Activated CD4-positive, alpha-beta T cell treated with anti-CD3 and anti-CD28 coated beads for 24 hours (primary cell): ENCODE results near the gene EDC3.
"Not testable (repeated sequence)": the region's sequence is repeated elsewhere in the genome, so short reads cannot be mapped to it uniquely, and the experiment has no call there.

ENCODE experiments used
- DNase-seq, 2 donors: peaks; one replicate each; pipeline ENCODE4 v3.0.0-alpha.2; 2020; ENCODE audit warnings: low read depth in 2 of 2

EDC3 gene

DNA sequence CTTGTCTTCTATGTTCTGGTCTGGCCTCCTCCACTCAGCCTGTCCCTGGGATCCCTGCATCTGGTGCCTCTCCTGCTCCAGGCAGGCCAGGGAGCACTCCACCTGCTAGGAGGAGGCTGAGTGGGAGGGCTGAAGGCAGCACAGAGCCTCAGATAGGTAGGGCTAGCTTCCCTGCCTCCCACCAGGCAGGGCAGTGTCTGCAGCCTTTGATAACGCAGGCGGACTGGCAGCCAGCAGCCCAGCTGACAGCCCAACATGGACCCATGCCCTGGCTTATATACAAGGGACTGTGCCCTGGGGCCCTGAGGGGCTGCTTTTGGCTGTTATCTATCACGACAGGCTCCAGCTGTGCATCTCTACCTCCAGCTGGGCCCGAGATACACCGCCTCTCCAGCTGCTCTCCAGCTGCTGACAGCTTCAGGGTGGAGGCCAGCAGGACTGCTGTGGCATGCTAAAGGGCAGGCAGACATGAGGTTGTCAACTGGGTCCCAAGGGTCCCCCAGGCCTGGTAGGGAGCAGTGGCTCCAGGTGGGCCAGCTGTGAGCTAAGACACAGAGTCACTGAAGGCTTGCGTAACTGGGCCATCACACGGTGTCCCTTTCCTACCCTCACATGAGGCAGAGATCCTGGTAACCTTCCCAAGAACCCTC is 85.4 kb downstream of the EDC3 start:
- DNase-seq: no peak

DNA sequence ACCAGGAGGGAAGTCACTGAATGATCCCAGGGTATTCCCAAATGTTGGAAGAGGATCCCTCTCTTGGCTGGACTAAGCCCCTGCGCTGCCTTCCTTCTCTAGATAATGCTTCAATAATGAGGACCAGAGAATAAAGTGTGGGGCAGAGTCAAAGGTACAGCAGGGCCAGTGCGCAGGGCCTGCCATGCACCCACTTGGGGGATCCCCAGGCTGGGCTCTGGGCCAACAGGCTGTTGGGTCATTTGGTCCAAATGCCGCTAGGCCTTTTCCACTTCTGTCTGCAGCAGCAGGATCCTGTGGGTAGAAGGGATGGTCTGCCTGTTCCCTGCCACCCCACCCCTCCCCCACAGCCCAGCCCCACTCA is 85.9 kb downstream of the EDC3 start:
- DNase-seq: no peak

DNA sequence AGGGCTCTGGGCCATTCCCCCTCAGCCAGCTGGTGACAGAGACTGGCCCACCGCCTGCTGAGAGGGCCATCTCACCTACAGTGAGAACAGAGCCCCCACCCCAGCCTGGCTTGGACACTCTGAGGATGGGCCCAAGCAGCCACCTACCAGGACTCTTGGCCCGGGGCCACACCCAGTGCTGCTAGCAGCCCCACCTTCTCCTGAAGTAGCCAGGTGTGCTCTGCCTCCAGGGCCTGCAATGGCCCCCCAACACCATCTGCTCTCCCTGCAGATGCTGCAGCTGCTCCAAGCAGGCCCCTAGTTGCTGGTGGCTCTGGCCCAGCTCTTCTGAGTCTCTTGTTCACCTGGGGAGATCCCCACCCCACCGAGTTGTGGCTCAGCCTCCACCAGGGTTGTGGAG is 87.0 kb downstream of the EDC3 start:
- no peak for DNase-seq

DNA sequence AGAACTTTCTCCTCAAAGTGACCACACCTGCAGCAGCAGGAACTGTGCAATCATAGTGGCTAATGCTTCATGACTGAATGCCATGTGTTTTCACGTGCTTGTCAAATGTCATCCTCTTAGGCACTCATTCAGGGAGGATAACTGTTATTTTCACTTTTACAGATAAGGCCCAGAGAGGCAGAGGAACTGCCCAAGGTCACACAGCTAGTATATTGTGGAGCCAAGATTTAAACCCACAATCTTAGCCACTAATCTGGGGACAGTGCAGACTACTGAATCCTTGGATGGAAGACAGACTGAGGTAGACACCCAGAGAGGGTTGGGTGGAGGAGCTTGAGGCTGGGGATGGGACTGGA is 90.1 kb downstream of the EDC3 start:
- DNase-seq: no peak

DNA sequence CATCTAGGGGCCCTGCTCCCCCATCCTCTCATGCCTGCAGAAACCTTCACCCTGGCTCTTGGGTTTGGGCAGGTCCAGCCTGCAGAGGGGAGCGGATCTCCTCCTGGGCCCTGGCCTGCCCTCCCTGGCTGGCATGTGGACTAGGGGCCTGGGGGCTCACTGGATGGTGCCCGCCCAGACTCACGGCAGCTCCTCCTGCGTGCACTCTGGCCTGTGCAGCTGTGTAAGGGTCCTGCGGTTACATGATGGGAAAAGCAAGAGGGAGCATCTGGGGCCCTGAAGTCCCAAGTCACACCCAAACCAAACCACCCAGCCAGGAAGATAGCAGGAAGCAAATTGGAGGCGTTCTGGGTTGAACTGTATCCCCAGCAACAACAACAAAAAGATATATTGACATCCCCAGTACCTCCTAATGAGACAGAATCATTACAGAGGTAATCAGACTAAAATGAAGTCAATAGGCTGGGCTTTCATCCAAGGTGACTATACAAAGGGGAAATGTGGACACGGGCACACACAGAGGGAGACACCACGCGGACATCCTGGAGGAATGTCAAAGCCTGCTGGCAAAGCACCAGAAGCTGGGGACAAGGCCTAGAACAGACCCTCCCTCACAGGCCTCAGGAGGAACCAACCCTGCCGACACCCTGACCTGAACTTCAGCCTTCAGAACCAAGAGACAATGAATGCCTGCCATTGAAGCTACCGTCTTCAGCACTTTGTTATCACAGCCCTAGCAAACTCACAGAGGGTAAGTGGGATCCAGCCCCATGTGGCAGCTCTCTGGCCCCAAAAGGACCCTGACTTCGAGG is 90.6 kb downstream of the EDC3 start:
- DNase-seq: no peak

DNA sequence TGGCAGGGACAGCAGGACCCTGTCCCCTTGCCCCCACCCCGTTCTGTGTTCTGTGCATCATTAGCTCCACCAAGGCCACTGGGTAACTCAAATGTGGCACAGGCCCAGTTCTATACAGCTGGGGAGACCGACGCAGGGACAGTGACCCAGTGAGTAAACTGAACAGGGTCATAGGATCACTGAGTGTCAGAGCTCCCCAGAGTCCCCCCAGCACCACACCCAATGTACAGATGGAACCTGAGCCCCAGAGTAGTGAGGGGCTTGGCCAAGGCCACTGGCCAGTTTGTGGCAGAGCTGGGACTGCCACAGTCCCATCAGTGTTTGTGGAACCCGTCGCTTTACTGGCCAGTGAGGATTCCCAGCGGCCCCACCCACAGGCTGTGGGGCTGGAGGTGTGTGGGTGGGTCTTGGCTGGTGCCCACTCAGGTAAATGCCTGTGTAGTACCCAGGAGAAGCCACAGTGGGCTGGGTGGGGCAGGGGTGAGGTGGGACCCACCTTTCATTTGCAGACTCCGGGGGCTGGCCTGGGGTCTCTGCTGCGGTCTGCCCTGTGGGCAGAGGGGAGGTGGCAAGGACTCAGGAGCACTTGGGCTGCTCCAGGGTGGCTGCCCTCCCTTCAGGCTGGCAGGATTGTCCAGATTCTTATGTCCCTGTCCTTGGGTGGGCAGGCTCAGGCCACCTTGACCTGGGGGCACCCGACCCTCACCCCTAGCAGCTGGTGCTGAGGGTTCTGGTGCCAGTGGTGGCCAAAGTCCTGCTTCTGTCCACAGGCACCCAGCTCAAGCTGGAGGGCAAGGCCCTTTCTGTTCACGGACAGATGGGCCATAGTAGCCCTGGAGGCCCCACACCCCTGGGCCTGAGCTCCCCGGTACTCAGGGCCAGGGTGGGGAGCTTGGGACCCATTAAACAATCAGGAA is 91.8 kb downstream of the EDC3 start:
- no peak for DNase-seq

DNA sequence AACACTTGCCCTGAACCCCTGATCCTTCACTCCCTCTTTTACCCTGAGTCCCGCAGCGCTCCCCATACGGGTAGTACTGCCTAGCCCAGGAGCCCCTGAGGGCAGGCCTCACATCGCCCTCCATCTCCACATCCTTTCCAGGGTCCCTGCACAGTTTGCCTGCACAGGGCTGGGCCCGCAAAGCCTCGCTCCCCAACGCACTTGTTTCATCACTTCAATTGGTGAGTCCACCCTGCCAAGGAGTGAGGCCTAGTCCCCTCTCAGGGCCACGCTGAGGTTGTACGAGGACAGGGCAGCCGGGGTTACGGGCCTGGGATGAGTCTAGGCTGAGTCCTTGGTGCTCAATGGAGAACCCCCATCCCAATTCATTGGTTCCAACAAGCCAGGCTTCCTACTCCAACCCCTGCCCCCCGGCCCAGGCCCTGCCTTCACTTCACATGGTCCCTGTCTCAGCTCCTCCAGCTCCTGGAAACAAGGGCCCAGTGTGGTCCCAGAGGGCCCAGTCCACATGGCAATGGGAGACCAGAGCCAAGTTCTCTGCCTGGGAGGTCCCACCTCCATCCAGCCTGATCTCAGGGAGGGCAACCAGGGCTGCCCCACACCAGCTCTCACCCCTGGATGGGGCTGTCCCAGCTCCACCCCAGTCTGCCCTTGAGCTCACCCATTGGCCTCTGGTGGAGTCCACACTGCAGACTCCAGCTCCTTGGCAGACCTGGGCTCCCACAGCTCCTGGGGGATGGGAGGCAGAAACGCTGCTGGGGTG is 92.6 kb downstream of the EDC3 start:
- DNase-seq: no peak

DNA sequence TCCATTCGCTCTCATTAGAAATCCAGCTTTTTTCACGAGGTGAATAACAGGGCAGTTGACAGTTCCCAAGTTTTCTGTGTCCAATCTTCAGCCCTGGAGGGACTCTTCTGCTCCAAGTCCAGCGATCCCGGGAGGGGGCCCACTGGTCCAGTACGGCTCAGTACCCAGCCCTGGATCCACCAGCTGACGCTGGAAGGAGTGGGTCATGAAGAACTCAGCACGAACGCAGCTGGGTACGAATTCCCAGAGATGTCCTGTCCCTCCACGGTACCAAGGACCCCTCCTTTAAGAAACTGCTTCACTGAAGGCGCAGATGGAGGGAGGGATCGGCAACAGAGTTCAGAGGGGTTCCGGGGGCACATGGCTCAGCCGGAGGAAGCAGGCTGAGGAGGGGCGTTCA is 96.7 kb downstream of the EDC3 start:
- no peak for DNase-seq

DNA sequence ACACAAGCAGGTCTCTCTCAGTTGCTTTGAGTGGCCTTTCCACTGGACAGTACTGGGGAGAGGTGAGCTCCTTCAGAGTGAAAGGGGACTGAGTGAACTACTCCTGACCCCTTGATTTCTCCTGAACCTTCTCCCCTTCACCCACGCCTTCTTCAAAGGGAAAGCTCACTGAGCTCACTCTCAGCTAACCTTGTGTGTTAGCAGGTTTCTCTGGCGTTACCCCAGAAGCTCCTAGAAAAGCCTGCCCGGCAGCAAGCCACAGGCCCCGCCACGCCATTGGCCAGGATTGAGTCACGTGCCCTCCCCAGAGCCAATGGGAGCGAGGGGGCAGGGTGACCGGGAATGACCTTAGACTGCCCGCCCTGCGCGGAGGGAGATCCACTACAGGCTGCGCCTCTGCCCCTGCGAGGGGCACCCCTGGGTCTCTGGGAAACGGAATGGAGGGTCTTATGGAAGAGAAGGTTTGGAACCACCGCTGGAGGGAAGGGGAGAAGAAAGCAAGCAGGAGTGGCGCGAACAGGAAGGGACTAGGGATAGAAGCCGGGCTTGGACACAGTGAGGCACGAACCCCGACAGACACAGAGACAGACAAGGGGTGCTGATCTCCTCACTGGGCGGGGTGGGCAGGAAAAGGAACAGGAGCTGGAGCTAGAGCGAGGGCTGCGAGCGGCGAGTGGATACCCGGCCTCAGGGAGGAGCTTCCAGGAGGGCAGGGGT is 97.5 kb downstream of the EDC3 start:
- DNase-seq: peak; percentile 75 to 86

DNA sequence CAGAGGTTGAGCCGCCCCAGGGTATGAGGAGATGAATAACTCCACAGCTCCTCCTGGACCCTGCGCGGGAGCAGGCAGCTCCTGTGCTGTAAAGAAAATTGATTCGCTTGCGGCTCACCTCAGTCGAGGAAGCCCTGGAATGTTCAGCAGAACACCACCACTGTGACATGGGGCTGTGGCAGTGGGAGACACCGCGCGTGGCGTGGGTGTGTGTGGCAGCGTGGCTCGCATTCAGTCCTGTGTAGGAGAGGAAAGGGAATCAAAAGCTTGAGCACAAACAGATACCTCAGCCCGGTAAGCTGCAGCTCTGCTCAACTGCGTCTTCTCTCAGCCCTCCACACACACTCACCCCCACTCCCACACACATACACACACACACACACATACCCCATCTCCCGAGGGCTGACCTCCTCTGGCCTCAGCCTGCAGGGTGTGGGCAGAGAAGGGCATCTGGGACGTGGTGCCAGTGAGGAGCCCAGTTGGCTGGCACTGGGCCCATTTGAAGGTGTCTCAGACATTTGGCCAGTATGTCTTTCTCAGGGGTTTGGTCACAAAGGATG is 98.6 kb downstream of the EDC3 start:
- not testable (repeated sequence) for DNase-seq

DNA sequence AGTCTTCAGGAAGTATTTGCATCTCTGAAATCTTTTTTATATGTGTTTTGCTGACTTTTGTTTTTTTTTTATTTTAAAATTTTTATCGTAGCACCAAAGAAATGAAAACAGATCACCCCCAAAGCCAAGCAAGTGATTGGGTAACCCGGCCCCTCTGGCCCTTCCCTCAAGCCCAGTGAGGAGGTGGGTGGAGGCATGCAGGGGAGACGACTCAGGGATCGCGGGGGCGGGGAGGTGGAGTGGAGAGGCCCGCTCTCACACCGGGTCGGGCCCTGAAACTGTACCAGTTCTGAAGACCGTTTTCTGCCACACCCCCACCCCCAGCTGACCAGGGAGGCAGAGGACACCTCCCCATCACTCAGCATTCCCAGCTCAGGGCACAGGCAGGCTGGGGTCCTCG is 99.1 kb downstream of the EDC3 start:
- DNase-seq: not testable (repeated sequence)

DNA sequence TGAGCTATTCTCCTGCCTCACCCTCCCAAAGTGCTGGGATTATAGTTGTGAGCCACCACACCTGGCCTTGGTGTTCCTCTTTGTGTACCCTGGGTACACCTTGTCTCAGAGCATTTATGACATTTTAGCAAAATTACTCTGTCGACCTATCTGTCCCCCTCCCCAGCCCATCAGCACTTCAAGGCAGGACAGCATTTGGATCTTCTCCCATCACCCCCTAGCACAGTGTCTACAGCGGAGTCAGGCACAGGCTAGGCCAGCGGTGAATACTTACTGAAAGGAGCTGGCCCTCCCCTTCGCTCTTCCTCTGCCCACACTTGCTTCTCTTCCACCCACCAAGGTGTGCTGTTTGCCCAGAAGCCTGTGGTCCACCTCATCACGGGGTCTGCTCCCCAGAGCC is 100.6 kb downstream of the EDC3 start:
- no peak for DNase-seq

DNA sequence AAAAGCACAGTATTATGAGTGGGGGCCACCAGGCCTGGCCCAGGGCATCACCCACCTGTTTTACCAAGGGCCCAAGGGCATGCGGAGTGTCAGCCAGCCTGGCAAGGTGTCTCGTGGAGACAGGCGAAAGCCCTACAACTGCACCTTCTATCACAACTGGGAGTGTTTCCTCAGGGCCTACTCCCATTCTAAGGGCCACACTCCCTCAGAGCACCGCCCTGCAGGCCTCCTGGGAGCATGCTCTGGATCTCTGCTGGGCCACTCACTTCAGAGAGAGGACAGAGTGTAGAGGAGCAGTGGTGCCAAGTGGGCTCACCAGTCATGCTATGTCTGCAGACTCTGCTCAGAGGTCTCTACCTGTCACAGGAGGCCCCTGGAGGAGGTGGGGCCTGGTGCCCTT is 101.4 kb downstream of the EDC3 start:
- DNase-seq: no peak

DNA sequence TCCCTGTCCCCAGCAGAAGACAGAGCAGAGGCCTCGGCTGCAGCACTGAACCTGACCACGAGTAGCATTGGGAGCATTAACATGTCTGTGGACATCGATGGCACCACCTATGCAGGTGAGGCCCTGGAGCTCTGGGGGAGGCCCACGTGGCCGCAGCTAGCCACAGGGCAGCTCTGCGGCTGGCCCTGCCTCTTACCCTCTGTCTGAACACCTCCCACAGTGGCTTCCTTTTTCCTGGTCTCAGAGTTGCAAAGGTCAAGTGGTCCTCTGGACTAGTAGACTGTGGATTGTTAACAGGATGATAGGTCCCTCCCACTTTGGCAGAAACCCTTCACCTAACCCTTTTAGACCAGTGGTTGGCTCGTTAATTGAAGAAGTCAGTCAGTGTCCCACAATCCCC is 102.7 kb downstream of the EDC3 start:
- no peak for DNase-seq

DNA sequence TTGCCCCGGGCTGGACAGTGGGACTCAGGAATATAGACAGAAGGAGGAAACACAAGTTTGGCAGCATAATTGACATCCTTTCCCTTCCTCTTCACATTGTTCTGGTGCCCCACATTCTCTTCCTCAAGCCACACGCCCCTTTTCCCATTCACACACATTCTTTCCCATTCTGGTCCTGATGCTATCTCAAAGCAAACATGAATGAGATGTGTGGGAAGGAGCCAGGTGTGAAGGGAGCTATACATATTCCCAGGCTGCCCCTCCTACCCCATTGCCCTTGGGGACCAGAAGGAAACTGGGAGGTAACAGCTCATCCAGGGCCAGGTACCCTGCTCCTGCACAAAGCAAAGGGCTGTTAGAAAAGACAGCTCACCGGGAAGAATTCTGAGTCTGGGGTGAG is 103.6 kb downstream of the EDC3 start:
- no peak for DNase-seq

DNA sequence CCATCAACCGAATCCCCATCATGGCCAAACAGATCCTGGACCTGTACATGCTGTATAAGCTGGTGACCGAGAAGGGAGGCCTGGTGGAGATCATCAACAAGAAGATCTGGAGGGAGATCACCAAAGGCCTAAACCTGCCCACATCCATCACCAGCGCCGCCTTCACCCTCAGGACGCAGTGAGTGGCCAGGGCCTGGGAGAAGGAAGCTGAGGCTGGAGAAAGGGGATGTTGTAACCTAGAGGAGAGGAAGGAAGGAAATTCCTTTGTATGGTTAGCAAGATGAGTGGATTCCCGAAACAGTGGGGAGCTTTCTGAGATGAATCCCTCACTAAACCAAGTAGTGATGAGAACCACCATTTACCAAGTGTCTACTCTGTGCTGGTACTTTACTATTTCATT is 106.0 kb downstream of the EDC3 start:
- DNase-seq: no peak

DNA sequence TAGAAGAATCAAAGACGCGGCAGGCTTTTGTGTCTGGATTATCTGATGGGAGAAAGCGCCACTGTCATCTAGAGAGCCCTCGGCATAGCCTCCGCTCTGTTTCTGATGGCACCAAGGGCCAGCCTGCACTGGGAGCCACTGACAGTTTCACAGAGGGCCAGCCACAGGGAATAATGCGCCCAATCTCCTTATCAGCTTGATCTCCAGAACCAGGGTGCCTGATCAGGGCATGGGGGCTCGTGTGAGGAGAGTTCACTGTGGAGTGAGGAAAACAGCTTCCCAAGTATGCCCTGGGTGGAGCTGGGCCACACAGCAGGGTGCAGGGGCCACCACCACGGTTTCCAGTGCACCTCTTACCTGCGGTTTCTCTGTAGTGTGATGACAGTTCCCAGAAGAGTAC is 110.0 kb downstream of the EDC3 start:
- DNase-seq: no peak

DNA sequence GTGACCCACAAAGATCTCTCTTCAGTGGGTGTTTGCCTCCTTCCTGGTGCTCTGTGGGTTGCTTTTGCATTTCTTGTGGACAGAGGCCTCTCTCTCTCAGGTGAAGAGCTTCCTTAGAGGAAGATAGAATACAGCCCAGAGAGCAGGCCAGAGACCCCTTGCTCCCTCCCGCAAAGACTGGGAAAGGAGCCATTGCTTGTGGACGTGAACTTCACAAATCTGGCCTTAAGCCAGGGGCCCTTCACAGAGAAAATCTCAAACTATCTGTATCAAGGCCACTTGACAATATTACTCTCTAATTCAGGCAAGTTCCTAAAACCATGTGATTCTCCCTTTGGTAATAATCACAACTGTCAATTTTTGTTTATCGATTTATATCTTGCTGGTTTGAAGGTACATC is 110.6 kb downstream of the EDC3 start:
- no peak for DNase-seq

DNA sequence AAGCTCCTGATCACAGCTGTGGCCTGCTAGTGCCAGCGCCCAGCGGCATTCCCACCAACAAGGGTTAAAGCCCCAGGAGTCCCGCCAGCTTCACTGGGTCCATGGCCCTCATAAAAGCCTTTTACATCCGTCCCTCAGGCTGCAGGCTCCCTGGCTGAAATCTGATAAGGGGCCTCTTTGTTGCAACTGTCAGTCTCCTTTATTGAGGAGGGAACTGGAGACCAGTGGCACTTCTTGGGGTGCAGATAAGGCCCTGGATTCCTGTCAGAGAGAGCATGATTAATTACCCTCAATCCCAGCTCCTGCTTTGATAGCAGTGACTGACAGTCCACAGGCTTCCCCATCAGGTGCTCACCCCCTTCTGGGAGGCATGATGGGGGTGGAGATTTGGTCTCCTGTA is 111.0 kb downstream of the EDC3 start:
- no peak for DNase-seq

DNA sequence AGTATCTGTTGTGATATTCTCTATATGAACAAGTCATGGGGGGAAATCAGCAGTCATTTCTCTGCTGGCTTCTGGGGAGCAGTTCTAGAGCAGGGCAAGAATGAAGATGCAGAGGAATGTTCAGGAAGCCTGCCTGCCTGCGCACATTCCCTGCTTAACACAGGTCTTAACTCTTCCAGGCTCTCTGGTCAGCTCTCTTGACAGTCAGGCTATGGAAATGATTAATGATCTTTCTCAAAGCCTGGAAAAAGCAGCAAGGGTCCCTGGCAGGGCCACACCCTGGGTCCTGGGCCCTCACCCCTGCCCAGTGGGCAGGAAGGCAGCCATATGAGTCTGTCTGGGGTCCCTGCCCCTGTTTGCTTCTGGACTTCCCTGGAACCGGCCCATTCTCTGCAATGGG is 111.6 kb downstream of the EDC3 start:
- DNase-seq: no peak
